ENCODE measurements around the gene RTN1.
A peak's percentile ranks its signal among the peaks of the same experiment; 100 is the strongest.

Gene RTN1

GRCh38 chr14:59849411-59850130, 21.0 kb downstream of the RTN1 start:
- DNase-seq (ENCODE audit: low spot score) = no peak

- no peak for DNase-seq (ENCODE audit: low spot score)
Measured at GRCh38 chr14:59848671-59849070, 21.9 kb downstream of the RTN1 start.

GRCh38 chr14:59847711-59848110, 22.9 kb downstream of the RTN1 start:
- no peak for DNase-seq (ENCODE audit: low spot score)

GRCh38 chr14:59846595-59846994, 24.0 kb downstream of the RTN1 start:
- no peak for DNase-seq (ENCODE audit: low spot score)

GRCh38 chr14:59845245-59845644, 25.3 kb downstream of the RTN1 start:
- DNase-seq (ENCODE audit: low spot score) = no peak

- DNase-seq (ENCODE audit: low spot score) = no peak
Measured at GRCh38 chr14:59844186-59844812, 26.3 kb downstream of the RTN1 start.

- DNase-seq (ENCODE audit: low spot score) = no peak
Measured at GRCh38 chr14:59836116-59836515, 34.5 kb downstream of the RTN1 start.

GRCh38 chr14:59832653-59833294, 37.8 kb downstream of the RTN1 start:
- no peak for DNase-seq (ENCODE audit: low spot score)

- DNase-seq (ENCODE audit: low spot score) = no peak
Measured at GRCh38 chr14:59831121-59831730, 39.4 kb downstream of the RTN1 start.

- DNase-seq (ENCODE audit: low spot score) = no peak
Measured at GRCh38 chr14:59830338-59830734, 40.2 kb downstream of the RTN1 start.

- peak; percentile 6 for DNase-seq (ENCODE audit: low spot score)
Measured at GRCh38 chr14:59829469-59830337, 40.9 kb downstream of the RTN1 start.

- no peak for DNase-seq (ENCODE audit: low spot score)
Measured at GRCh38 chr14:59828276-59828675, 42.3 kb downstream of the RTN1 start.

- no peak for DNase-seq (ENCODE audit: low spot score)
Measured at GRCh38 chr14:59827401-59827800, 43.2 kb downstream of the RTN1 start.

GRCh38 chr14:59826150-59826549, 44.4 kb downstream of the RTN1 start:
- DNase-seq (ENCODE audit: low spot score) = no peak

GRCh38 chr14:59823179-59823578, 47.4 kb downstream of the RTN1 start:
- no peak for DNase-seq (ENCODE audit: low spot score)

- no peak for DNase-seq (ENCODE audit: low spot score)
Measured at GRCh38 chr14:59819446-59820088, 51.0 kb downstream of the RTN1 start.

- DNase-seq (ENCODE audit: low spot score) = no peak
Measured at GRCh38 chr14:59816941-59817340, 53.6 kb downstream of the RTN1 start.

- no peak for DNase-seq (ENCODE audit: low spot score)
Measured at GRCh38 chr14:59814988-59815387, 55.6 kb downstream of the RTN1 start.

- no peak for DNase-seq (ENCODE audit: low spot score)
Measured at GRCh38 chr14:59811815-59812214, 58.8 kb downstream of the RTN1 start.

GRCh38 chr14:59811073-59811472, 59.5 kb downstream of the RTN1 start:
- no peak for DNase-seq (ENCODE audit: low spot score)

- no peak for DNase-seq (ENCODE audit: low spot score)
Measured at GRCh38 chr14:59803052-59803540, 67.5 kb downstream of the RTN1 start.
